ENCODE data around the gene TBRG4.

TBRG4 gene

GRCh38 chr7:45074528-45075354 lies 36.8 kb downstream of the TBRG4 start:
- no peak for DNase-seq (ENCODE audit: low read depth in 2 of 2)

DNA sequence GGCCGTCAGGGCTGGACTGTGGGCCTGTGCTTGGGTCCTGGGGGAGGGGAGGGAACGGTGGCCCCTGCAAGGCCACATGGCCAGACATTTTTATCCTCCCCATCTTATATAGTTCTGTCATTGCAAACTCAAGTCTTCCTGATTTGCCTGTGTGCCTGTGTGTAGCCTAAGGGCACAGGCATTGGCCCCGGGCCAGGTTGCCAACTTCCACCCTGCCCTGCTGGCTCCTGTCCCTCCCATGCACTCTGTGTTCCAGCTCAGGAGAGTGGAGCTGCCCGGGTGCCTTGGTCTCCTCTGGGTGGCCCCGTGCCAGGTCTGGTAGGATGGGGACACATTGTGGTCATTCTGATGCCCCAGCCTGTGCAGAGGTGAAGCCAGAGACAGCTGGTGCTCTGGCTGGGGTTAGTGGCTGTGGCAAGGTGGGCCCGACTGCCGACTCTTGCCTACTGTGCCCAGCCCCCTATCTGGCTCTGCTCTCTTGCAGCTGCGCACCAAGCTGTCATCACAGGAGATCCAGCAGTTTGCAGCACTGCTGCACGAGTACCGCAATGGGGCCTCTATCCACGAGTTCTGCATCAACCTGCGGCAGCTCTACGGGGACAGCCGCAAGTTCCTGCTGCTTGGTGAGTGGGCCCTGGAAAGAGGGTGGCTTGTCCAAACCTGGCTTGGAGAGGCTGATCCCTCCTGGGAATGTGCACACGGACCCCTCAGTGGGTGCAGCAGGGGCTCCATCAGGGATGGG lies 37.5 kb downstream of the TBRG4 start:
- no peak for DNase-seq (ENCODE audit: low read depth in 2 of 2)

DNA sequence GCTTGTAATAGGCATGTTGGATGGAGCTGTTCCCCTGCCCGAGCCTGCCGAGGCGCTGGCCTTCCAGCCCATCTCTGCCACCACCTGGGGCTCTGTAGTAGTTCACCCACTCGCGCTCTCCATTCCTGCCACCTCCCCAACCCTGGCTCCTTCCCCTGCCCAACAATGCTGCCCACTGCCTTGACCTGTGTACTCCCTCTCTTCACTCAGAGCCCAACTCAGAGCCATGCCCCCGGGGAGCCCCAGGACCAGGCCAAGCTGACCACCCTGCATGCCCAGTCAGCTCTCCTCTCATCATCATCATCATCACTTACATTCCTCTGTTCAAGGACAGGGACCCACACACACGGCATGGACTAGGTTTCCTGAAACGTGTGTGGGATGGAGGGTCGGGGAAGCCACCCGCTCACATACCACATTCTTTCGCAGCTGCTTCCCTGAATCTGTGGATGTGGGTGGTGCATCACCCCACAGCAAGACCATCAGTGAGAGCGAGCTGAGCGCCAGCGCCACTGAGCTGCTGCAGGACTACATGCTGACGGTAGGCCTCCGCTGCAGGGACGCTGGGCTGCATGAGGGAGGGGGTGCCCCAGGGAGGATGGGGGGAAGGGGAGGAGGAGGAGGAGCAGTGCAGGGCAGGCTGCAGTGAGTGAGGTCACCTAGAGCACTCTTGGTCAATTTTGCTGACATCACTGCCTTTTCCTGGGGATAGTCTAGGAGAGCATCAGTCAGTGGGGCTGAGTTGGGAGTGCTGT lies 38.3 kb downstream of the TBRG4 start:
- no peak for DNase-seq (ENCODE audit: low read depth in 2 of 2)

- no peak for DNase-seq (ENCODE audit: low read depth in 2 of 2)
These were observed 39.1 kb downstream of the TBRG4 start for GRCh38 chr7:45072131-45073030.

- DNase-seq (ENCODE audit: low read depth in 2 of 2): no peak
These were observed 40.0 kb downstream of the TBRG4 start for GRCh38 chr7:45071528-45071927.

GRCh38 chr7:45070254-45070642 lies 41.2 kb downstream of the TBRG4 start:
- no peak for DNase-seq (ENCODE audit: low read depth in 2 of 2)

- no peak for DNase-seq (ENCODE audit: low read depth in 2 of 2)
These were observed 41.8 kb downstream of the TBRG4 start for GRCh38 chr7:45069444-45070253.

DNA sequence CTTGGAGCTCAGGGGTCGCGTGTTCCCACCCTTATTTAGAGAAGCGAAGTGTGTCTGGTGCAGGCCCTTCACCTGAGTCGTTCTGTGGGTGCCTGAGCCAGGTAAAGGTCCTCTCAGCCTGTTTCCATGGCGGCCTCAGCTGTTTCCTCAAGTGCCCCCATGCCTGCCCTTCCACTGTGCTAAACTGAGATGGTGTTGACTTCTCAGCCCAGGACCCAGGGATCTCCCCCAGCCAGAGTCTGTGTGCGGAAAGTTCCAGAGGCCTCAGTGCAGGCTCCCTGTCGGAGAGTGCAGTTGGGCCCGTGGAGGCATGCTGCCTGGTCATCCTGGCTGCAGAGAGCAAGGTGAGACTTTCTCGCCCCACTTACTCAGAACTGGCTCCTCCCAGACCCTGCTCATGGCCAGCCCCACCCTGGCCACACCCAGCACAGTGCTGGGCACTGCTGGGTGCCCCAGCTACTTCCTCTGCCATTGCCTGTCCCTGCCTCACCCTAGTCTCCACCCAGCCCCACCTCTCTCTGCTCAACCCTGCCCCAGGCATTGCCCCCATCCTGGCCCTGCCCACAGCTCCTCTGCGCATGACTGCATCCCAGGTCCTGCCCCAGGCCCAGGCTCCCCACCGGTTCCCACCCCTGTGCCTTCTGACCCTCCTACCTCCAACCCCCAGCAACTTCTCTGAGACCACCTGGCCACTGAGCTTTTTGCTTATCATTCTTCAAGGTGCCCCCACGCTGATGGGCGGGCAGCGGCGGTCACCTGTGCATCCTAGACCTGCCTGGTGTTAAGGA lies 43.1 kb downstream of the TBRG4 start:
- no peak for DNase-seq (ENCODE audit: low read depth in 2 of 2)

GRCh38 chr7:45067582-45067981 lies 43.9 kb downstream of the TBRG4 start:
- no peak for DNase-seq (ENCODE audit: low read depth in 2 of 2)

GRCh38 chr7:45066409-45066808 lies 45.1 kb downstream of the TBRG4 start:
- no peak for DNase-seq (ENCODE audit: low read depth in 2 of 2)

DNA sequence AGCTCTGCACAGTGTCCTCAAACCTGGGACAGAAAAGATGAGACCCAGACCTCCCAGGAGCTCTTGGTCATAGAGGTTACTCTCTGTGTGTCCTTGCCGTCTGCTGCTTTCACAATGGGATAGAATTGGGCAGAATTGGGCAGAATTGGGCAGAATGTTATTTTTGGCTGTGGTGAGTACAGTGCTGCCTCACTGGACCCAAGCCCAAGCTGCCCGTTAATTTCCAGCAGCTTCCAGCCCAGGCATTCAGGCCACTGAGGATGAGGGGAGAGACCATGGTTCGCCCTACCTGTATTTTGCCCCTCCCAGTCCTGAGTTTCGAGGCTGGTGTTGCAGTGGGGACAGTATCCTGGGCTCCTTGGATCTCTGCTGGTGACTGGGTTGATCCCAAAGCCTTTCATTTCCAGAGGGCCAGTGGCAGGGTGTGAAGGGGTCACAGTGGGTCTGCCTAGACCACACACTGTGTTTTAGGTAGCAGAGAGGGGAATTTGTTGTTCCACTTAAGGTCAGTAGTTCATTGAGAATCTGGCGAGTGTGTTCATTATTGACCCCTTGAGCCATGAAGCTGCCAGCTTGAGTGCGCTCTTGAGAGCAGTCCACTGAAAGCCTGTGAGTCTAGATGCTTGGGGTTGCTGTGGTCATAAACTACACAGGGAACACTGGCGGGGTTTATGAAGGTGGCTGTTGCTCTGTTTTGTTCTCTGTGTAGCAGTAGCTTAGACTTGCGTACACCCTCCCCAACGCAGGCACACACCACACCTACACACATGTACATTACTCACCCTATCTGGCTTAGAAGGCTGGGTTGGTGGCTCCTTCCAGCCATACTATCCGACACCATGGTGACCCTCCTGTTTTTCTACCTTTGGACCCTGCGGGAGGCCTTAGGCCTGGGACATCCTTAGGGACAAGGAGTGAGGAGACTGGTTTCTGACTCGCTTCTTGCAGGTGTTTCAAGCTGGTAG lies 46.2 kb downstream of the TBRG4 start:
- no peak for DNase-seq (ENCODE audit: low read depth in 2 of 2)

DNA sequence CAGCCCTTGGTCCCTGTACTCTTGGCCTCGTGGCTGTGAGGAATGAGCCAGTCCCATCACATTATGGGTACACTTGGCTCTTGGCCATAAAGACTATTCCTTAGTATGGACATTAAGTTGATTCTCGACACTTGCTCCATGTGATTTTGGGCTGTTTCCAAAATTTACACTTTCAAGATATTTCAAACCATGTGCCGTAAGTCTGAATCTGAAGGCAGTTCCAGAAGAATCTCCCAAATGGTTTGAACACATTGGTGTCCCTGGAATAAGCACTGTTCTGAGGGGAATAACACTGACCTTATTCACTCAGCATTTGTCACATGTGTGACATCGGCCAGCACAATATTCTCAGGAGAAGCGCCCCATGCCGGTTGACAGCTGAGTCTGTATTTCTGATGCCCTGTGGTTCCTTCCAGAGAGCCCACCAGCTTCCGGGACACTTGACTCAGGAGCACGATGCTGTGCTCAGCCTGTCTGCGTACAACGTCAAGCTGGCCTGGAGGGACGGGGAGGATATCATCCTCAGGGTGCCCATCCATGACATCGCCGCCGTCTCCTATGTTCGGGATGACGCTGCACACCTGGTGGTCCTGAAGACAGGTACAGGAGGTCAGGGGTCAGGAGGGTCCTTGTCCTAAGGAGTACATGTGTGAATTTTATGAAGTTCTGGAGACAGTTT lies 47.3 kb downstream of the TBRG4 start:
- DNase-seq (ENCODE audit: low read depth in 2 of 2): no peak

GRCh38 chr7:45061806-45062425 lies 49.6 kb downstream of the TBRG4 start:
- no peak for DNase-seq (ENCODE audit: low read depth in 2 of 2)

DNA sequence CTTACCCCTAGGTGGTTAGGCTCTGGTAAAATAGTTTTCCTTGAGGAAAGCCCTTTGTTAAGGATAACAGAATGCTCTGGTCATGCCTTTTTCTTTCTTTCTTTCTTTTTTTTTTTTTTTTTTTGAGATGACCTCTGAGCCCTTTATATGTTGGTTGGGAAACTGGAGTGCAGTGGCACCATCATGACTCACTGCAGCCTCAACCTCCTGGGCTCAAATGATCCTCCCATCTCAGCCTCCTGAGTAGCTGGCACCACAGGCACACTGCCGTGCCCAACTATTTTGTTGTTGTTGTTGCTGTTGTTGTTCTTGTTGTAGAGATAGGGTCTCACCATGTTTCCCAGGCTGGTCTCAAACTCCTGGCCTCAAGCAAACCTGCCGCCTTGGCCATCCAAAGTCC lies 50.1 kb downstream of the TBRG4 start:
- no peak for DNase-seq (ENCODE audit: low read depth in 2 of 2)

- no peak for DNase-seq (ENCODE audit: low read depth in 2 of 2)
These were observed 51.2 kb downstream of the TBRG4 start for GRCh38 chr7:45060295-45060694.

DNA sequence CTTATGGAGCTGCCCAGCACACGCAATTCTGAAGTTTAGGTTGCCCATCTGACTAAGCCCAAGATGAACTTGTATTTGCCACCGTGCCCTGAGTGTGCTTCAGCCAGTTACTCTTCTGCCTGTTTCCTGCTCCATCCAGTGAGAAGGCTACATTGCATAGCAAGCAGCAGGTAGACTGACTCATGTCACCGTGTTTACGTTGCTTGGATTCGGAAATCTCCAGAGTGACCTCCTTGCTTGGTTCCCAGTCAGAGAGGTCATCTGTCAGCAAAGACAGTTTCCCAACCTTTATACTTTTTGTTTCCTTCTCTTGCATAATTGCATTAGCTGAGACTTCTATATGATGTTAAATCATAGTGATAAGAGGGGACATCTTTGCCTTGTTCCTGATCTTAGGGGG lies 53.6 kb downstream of the TBRG4 start:
- no peak for DNase-seq (ENCODE audit: low read depth in 2 of 2)

DNA sequence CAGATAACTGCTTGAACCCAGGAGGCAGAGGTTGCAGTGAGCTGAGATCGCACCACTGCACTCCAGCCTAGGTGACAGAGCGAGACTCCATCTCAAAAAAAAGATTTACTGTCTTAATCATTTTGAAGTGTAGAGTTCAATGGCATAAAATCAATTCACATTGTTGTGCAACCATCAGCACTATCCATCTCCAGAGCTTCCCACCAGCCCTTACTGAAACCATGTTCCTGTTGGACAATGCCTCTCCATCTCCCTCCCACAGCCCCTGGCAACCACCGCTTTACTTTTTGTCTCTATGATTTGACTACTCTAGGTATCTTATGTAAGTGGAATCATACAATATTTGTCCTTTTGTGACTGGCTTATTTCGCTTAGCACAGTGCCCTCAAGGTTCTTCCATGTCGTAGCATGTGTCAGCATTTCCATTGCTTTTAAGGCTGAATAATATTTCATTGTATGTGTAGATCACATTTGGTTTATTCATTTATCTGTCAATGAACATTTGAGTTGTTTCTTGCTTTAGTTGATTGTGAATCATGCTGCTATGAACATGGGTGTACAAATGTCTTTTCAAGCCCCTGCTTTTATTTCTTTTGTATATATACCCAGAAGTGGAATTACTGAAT lies 55.8 kb downstream of the TBRG4 start:
- DNase-seq (ENCODE audit: low read depth in 2 of 2): no peak
